Right renal cortex interstitium (tissue), 3 donors: Measurements from ENCODE around the gene THNSL1. TPM values are rescaled to one million over a fixed set of nuclear protein-coding genes. Genes with fewer than 3 reads are reported as not detected.
"Not testable (repeated sequence)": the region's sequence is repeated elsewhere in the genome, so short reads cannot be mapped to it uniquely, and the experiment has no call there.

Source experiments
- DNase-seq, 3 donors: peaks; one replicate each; pipeline ENCODE4 v3.0.0-alpha.2; 2013; ENCODE audit warnings: low read depth in 3 of 3, low spot score in 2 of 3
- polyA plus RNA-seq, 3 donors: library from polyadenylated mRNA; unstranded; fragments of 120-200 nt; gene quantifications; one replicate each; pipeline ENCODE4 v1.2.1, GENCODE V29; 2013; ENCODE audit not compliant: insufficient read length in 3 of 3

Gene THNSL1
- polyA plus RNA-seq = 10 to 100 TPM; 16.7 to 18.8 (median 18.0) TPM

GRCh38 chr10:25016376-25017153, at the start of gene THNSL1:
Gene THNSL1 (plus strand): TSS chr10:25016612. CDS start chr10:25023224, 6,612 bp downstream.
- DNase-seq = peak in 2 of 3 donors; percentile 96 to 97

GRCh38 chr10:24966962-24967481, 49.4 kb upstream of the THNSL1 start:
- no peak for DNase-seq

- DNase-seq = no peak
Observed at GRCh38 chr10:24968349-24968748, 48.1 kb upstream of the THNSL1 start.

- not testable (repeated sequence) for DNase-seq
Observed at GRCh38 chr10:24968951-24969350, 47.5 kb upstream of the THNSL1 start.

GRCh38 chr10:24969841-24970281, 46.6 kb upstream of the THNSL1 start:
- DNase-seq = no peak

- no peak for DNase-seq
Observed at GRCh38 chr10:24971374-24971773, 45.0 kb upstream of the THNSL1 start.

GRCh38 chr10:24973163-24973562, 43.2 kb upstream of the THNSL1 start:
- DNase-seq = no peak

- DNase-seq = no peak
Observed at GRCh38 chr10:24974976-24975375, 41.4 kb upstream of the THNSL1 start.

- no peak for DNase-seq
Observed at GRCh38 chr10:24979685-24980084, 36.7 kb upstream of the THNSL1 start.

GRCh38 chr10:24981161-24981710, 35.2 kb upstream of the THNSL1 start:
- no peak for DNase-seq

- DNase-seq = no peak
Observed at GRCh38 chr10:24982319-24983112, 33.9 kb upstream of the THNSL1 start.

- no peak for DNase-seq
Observed at GRCh38 chr10:24983130-24983529, 33.3 kb upstream of the THNSL1 start.

- DNase-seq = no peak
Observed at GRCh38 chr10:24983946-24984345, 32.5 kb upstream of the THNSL1 start.

- no peak for DNase-seq
Observed at GRCh38 chr10:24984906-24985305, 31.5 kb upstream of the THNSL1 start.

GRCh38 chr10:24988831-24989640, 27.4 kb upstream of the THNSL1 start:
- no peak for DNase-seq

- DNase-seq = no peak
Observed at GRCh38 chr10:24989867-24990266, 26.5 kb upstream of the THNSL1 start.

GRCh38 chr10:24991298-24991697, 25.1 kb upstream of the THNSL1 start:
- no peak for DNase-seq

GRCh38 chr10:24992512-24993133, 23.8 kb upstream of the THNSL1 start:
- DNase-seq = no peak

GRCh38 chr10:24993237-24993958, 23.0 kb upstream of the THNSL1 start:
- no peak for DNase-seq
